Upper lobe of left lung (tissue), 4 donors: ENCODE data around the gene UBE2L3.

Source experiments
- CTCF ChIP-seq, 6 experiments: fragments of 450-650 bp in 4 of 6; fragments of 200-600 bp in 2 of 6; sonication (generic) in 2 of 6; IDR thresholded peaks; one replicate each; pipeline ENCODE4 v1.5.1; 2016 to 2019; ENCODE audit warnings: antibody characterized with exemption in 6 of 6
- EP300 ChIP-seq, 4 donors: sonication (generic); formaldehyde crosslinking; IDR thresholded peaks; one replicate each; pipeline ENCODE4 v1.5.1; 2017; ENCODE audit warnings: antibody characterized with exemption in 4 of 4, control low read depth in 2 of 4
- POLR2A ChIP-seq, 4 donors: fragments of 450-650 bp; IDR thresholded peaks; one replicate each; pipeline ENCODE4 v1.5.1; 2016 to 2017; ENCODE audit warnings: antibody characterized with exemption in 4 of 4, mild to moderate bottlenecking in 2 of 4
- POLR2AphosphoS5 ChIP-seq, 2 donors: sonication (generic); formaldehyde crosslinking; IDR thresholded peaks; one replicate each; pipeline ENCODE4 v1.5.1; 2017; ENCODE audit warnings: antibody characterized with exemption in 2 of 2

GRCh38 chr22:21659864-21660525 is 92.5 kb downstream of the UBE2L3 start:
- TF ChIP-seq POLR2A (IDR thresholded peaks at IDR 0.05) (no peak), POLR2AphosphoS5 (IDR thresholded peaks at IDR 0.05) (no peak), CTCF (IDR thresholded peaks at IDR 0.05) (no peak), EP300 (IDR thresholded peaks at IDR 0.05) (no peak)
